Activated T-cell treated with anti-CD3 and anti-CD28 coated beads for 4 hours (primary cell): ENCODE data around the gene HTT.
A peak's percentile ranks its signal among the peaks of the same experiment; 100 is the strongest.

Source experiments
- DNase-seq: peaks from one replicate; pipeline ENCODE4 v3.0.0-alpha.2; 2020

HTT gene

GRCh38 chr4:3074078-3074845 lies at the start of gene HTT, which contains the start of gene HTT-AS:
Gene HTT (plus strand): TSS chr4:3074681. CDS start chr4:3074826, 145 bp downstream.
Gene HTT-AS (minus strand): TSS chr4:3074538.
- peak; percentile 97 for DNase-seq

- no peak for DNase-seq
Measured at GRCh38 chr4:3025881-3026280, 48.6 kb upstream of the HTT start.

- no peak for DNase-seq
Measured at GRCh38 chr4:3026540-3026939, 47.9 kb upstream of the HTT start.

GRCh38 chr4:3029464-3029863 lies 45.0 kb upstream of the HTT start:
- DNase-seq: no peak

- no peak for DNase-seq
Measured at GRCh38 chr4:3030566-3031356, 43.7 kb upstream of the HTT start.

- no peak for DNase-seq
Measured at GRCh38 chr4:3031357-3032082, 43.0 kb upstream of the HTT start.

GRCh38 chr4:3034231-3034630 lies 40.2 kb upstream of the HTT start:
- DNase-seq: no peak

GRCh38 chr4:3035249-3035648 lies 39.2 kb upstream of the HTT start:
- DNase-seq: no peak

- no peak for DNase-seq
Measured at GRCh38 chr4:3035674-3036073, 38.8 kb upstream of the HTT start.

GRCh38 chr4:3036131-3036952 lies 38.1 kb upstream of the HTT start:
- DNase-seq: no peak

- no peak for DNase-seq
Measured at GRCh38 chr4:3037957-3038461, 36.5 kb upstream of the HTT start.

- no peak for DNase-seq
Measured at GRCh38 chr4:3039706-3040366, 34.6 kb upstream of the HTT start.

GRCh38 chr4:3040452-3041191 lies 33.9 kb upstream of the HTT start:
- no peak for DNase-seq

- no peak for DNase-seq
Measured at GRCh38 chr4:3041192-3042142, 33.0 kb upstream of the HTT start.

GRCh38 chr4:3042226-3042625 lies 32.3 kb upstream of the HTT start:
- DNase-seq: no peak

GRCh38 chr4:3043282-3044020 lies 31.0 kb upstream of the HTT start:
- no peak for DNase-seq

- DNase-seq: peak; percentile 52
Measured at GRCh38 chr4:3044870-3045819, 29.3 kb upstream of the HTT start.

GRCh38 chr4:3046162-3046561 lies 28.3 kb upstream of the HTT start:
- DNase-seq: no peak
